ENCODE results near the gene HSFY1.
"Not testable (repeated sequence)": the region's sequence is repeated elsewhere in the genome, so short reads cannot be mapped to it uniquely, and the experiment has no call there.

The HSFY1 gene, protein sequence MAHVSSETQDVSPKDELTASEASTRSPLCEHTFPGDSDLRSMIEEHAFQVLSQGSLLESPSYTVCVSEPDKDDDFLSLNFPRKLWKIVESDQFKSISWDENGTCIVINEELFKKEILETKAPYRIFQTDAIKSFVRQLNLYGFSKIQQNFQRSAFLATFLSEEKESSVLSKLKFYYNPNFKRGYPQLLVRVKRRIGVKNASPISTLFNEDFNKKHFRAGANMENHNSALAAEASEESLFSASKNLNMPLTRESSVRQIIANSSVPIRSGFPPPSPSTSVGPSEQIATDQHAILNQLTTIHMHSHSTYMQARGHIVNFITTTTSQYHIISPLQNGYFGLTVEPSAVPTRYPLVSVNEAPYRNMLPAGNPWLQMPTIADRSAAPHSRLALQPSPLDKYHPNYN

GRCh38 chrY:18546420-18546819 is at the start of gene HSFY1:
TSS of gene HSFY1 (plus strand) at chrY:18546720. CDS start at chrY:18546788, 68 bp downstream.
- not testable (repeated sequence) for DNase-seq

DNA sequence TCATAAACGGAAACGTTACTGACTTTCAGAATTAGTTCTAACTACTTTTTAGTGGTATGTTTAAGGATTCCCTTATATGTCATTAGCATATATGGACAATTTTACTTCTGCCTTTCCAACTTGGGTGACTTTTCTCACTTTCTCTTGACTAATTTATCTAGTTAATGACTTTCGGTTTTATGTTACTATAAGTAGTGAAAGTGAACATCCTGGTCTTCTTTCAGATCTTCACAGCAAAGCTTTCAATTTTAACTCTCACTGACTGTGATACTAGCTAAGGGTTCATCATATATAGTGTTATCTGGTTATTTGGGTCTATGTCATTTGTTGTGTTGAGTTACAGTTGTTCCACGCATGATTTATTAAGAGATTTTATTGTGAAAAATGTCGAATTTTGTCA is 42.3 kb upstream of the HSFY1 start:
- not testable (repeated sequence) for DNase-seq

DNA sequence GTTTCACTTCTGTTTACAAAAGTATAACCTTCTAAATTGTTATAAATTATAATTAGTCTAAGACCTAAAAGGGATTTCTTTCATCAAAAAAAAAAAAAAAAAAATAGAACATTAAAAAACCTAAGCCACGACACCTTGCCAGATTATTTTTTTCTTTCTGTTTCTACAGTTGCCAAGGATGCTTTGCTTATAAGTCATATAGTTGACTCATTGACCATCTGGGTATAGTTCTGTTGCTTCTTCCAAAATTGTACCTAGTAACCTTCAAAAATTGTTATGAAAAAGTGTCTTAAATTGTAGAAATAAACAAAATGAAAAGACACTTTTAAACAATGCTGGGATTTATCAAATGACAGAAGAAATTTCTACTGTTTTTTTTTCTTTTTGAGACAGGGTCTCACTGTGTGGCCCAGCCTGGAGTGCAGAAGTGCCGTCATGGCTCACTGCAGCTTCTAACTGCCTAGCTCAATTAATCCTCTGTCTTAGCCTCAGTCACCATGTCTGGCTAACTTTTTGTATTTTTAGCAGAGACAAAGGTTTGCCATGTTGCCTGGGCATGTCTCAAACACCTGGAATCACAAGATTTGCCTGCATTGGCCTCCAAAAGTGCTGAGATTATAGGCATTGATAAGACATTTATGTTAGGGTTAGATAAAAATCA is 15.4 kb upstream of the HSFY1 start:
- DNase-seq = not testable (repeated sequence)

DNA sequence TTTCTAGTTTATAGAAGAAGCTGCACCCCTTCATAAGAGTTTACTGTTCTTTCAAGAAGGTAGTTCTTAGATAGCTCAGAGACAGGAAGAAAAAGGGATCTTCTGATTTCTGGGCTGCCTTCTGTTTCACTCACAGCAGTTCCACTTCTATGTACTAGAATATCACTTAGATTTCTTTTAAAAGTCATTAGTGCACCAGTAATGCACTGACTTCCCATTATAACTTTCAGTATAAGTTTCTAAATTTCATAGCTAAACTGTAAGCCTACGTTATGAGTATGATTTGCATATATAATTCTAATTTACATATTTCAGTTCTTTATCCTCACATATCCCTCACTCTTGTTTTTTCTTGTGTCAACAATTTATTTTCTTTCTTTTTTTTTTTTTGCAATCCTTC is 7.6 kb upstream of the HSFY1 start:
- not testable (repeated sequence) for DNase-seq

DNA sequence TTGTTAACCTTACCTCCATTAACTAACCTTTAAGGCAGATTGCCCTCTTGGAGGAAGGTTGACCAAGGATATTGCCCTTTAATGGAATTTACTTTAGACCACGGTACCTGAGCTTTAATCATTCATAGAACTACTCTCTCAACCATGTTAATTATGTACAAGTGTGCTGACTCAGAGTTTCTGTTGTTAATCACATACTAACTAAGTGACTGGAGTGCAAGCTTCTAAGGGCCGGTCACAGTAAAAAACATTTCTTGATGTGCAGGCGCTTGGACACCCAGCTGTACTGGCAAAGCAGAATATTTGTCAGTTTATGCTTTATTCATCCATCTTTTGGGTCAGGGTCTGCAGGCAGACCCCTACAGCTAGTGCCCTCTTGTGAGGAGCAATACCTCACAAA is 6.6 kb downstream of the HSFY1 start:
- not testable (repeated sequence) for DNase-seq

GRCh38 chrY:18565915-18566314 is 19.4 kb downstream of the HSFY1 start:
- DNase-seq = not testable (repeated sequence)

Measured in femur (tissue), 1 donor.